Activated CD8-positive, alpha-beta memory T cell treated with anti-CD3 and anti-CD28 coated beads, Interleukin-2, amount 50 U/mL, for 1 hour (primary cell): ENCODE data around the gene USP24.
A peak's percentile ranks its signal among the peaks of the same experiment; 100 is the strongest.
"Not testable (repeated sequence)": the region's sequence is repeated elsewhere in the genome, so short reads cannot be mapped to it uniquely, and the experiment has no call there.

Experiments used
- DNase-seq: peaks from one replicate; pipeline ENCODE4 v3.0.0-alpha.2; 2020; ENCODE audit errors: extremely low read depth

Gene USP24

GRCh38 chr1:55039342-55040082, 175.7 kb downstream of the USP24 start, which contains the start of gene PCSK9:
PCSK9 (plus strand) TSS chr1:55039548; CDS start chr1:55039838, 290 bp downstream.
- no peak for DNase-seq

GRCh38 chr1:55038974-55039341, 176.2 kb downstream of the USP24 start:
- DNase-seq, result no peak

GRCh38 chr1:55038552-55038838, 176.7 kb downstream of the USP24 start:
- no peak for DNase-seq

- DNase-seq, result no peak
These were observed 177.2 kb downstream of the USP24 start for GRCh38 chr1:55037733-55038551.

GRCh38 chr1:55035904-55036303, 179.3 kb downstream of the USP24 start:
- no peak for DNase-seq

GRCh38 chr1:55034476-55035133, 180.6 kb downstream of the USP24 start:
- DNase-seq, result no peak

GRCh38 chr1:55033265-55033614, 181.9 kb downstream of the USP24 start:
- DNase-seq, result no peak

- DNase-seq, result not testable (repeated sequence)
These were observed 184.1 kb downstream of the USP24 start for GRCh38 chr1:55031098-55031497.

- not testable (repeated sequence) for DNase-seq
These were observed 188.5 kb downstream of the USP24 start for GRCh38 chr1:55026682-55027081.

GRCh38 chr1:55024163-55024562, 191.0 kb downstream of the USP24 start:
- not testable (repeated sequence) for DNase-seq

GRCh38 chr1:55021942-55022546, 193.1 kb downstream of the USP24 start:
- DNase-seq, result peak; percentile 10

- DNase-seq, result no peak
These were observed 196.8 kb downstream of the USP24 start for GRCh38 chr1:55018395-55018794.
